Mucosa of rectum (tissue), 2 donors: ENCODE results near the gene PCIF1.
A peak's percentile ranks its signal among the peaks of the same experiment; 100 is the strongest.

Source experiments
- H3K27ac ChIP-seq, 2 donors: one replicate each; pipeline ENCODE4 v1.7.0; 2013; ENCODE audit warnings: inconsistent platforms in 2 of 2, low read depth in 2 of 2, low read length in 2 of 2
- H3K27me3 ChIP-seq, 2 donors: one replicate each; pipeline ENCODE4 v1.7.0; 2013; ENCODE audit warnings: low read length in 2 of 2; ENCODE audit not compliant: control insufficient read depth in 2 of 2, insufficient read depth in 2 of 2
- H3K36me3 ChIP-seq, 2 donors: one replicate each; pipeline ENCODE4 v1.7.0; 2013; ENCODE audit warnings: low read length in 2 of 2; ENCODE audit not compliant: control insufficient read depth in 2 of 2, insufficient read depth in 2 of 2
- H3K4me1 ChIP-seq, 2 donors: one replicate each; pipeline ENCODE4 v1.7.0; 2013; ENCODE audit warnings: low read length in 2 of 2, mild to moderate bottlenecking in 1 of 2; ENCODE audit not compliant: control insufficient read depth in 2 of 2, insufficient read depth in 2 of 2
- H3K4me3 ChIP-seq, 2 donors: one replicate each; pipeline ENCODE4 v1.7.0; 2013; ENCODE audit warnings: low read length in 2 of 2
- H3K9ac ChIP-seq, 2 donors: one replicate each; pipeline ENCODE4 v1.7.0; 2013; ENCODE audit warnings: low read length in 2 of 2, low read depth in 1 of 2, mild to moderate bottlenecking in 1 of 2
- H3K9me3 ChIP-seq, 2 donors: one replicate each; pipeline ENCODE4 v1.7.0; 2013; ENCODE audit warnings: low read length in 2 of 2; ENCODE audit not compliant: control insufficient read depth in 2 of 2
- donor health status: healthy.
- donor health status: Normal muscosa, but diverticular disease.

Gene PCIF1

DNA sequence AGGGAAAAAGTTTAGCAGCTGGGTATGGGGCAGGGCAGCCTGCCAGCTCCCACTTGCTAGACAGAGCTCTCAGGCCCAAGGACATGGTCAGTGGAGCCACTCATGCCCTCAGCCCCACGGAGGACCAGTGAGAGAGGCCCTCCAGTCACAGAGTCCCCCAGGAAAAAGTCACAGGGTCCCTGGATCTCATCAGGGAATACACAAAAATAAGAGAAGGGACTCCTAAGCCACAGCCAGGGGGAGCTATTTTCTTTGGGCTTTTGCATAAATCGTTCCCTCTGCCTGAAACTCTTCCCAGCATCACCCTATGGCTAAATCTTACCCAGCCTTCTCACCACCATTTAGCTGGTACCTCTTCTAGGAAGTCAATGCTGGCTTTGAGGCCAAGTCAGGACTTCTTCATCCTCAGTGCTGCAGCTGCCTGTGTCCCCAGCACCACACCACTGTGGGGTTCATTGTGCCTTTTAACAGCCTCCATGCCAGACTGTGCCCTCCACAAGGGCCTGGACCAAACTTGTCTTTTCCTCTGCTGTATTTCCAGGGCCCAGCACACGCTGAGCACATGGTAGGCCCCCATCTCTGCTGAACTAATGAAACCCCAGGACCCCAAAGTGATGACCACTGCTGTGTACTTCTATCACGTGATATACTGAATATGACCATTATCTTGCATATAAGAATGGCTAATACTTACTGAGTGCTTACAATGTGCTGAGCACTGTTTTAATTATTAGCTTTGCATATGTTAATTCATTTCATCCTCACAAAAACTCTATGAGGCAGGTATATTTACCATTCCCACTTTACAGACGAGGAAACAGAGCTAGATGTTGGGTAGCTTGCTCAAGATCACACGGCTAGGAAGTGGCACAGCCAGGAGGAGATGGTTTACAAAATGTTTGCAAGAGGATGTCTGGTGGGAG is 35.5 kb downstream of the PCIF1 start:
- Histone ChIP-seq H3K27me3 (no peaks in the 10 kb centered on the region), H3K9me3 (no peaks in the 10 kb centered on the region), H3K9ac (peak overlapping the region; percentile 92 to 98), H3K36me3 (peaks cover 29 to 37% of the 10 kb centered on the region in 2 donors), H3K4me3 (peak overlapping the region; percentile 93 to 99), H3K27ac (peak overlapping the region in 1 of 2 donors; percentile 100), H3K4me1 (peaks cover 18 to 24% of the 10 kb centered on the region in 2 donors)

DNA sequence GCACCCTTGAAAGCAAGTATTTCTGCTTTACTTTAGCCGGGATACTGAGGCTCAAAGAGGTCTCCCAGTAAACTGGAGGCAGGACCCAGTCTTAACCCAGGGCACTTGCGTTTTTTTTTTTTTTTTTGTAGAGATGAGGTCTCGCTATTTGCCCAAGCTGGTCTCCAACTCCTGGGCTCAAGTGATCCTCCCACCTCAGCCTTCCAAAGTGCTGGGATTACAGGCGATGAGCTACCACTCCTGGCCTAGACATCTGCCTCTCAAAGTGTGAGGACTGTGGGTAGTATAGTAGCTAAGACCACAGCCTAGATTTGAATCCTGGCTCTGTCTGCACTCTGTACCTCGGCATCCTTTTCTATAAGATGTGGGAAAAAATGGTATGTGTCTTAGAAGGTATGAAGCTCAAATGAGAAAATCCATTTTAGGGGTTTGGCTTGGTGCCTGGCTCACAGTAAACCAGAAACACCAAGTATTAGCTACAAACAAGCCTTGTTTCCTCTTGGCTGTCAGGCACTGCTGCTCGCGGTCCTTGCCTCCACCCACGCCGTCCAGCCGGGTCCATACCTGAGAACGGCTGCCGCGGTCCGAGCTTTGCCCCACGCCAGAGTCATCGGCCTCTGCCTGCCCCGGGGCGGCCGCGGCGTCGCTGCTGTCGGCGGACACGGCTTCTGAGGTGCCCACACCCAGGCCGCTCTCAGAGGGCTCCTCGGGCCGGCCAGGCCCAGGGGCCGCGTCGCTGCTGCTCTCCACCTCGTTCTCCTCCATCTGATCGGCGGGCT is 36.4 kb downstream of the PCIF1 start:
- H3K36me3 ChIP-seq = peaks cover 24 to 30% of the 10 kb centered on the region in 2 donors
- no peaks in the 10 kb centered on the region for H3K27me3 ChIP-seq
- peaks cover 18 to 24% of the 10 kb centered on the region in 2 donors for H3K4me1 ChIP-seq
- H3K9ac ChIP-seq = peak overlapping the region; percentile 92 to 98
- peak overlapping the region; percentile 93 to 99 for H3K4me3 ChIP-seq
- H3K27ac ChIP-seq = peak overlapping the region; percentile 99 to 100
- H3K9me3 ChIP-seq = no peaks in the 10 kb centered on the region

DNA sequence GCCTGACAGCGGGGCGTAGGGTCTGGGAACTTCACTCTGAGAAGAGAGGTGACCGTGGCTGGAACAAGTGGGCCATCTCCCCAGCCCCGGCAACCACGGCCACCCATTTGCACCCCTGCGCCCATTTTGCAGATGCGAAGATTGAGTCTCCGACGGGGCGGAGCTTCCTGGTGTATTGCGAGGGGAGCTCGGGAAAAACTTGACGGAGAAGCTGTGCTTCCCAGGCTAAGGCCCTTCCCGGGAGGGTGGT is 36.9 kb downstream of the PCIF1 start:
- Histone ChIP-seq H3K36me3 (peaks cover 22 to 29% of the 10 kb centered on the region in 2 donors), H3K4me1 (peaks cover 18 to 24% of the 10 kb centered on the region in 2 donors), H3K27ac (peak overlapping the region; percentile 99 to 100), H3K9ac (peak overlapping the region; percentile 92 to 98), H3K9me3 (no peaks in the 10 kb centered on the region), H3K4me3 (peak overlapping the region; percentile 93 to 99), H3K27me3 (peaks cover 0 to 2% of the 10 kb centered on the region in 2 donors)

DNA sequence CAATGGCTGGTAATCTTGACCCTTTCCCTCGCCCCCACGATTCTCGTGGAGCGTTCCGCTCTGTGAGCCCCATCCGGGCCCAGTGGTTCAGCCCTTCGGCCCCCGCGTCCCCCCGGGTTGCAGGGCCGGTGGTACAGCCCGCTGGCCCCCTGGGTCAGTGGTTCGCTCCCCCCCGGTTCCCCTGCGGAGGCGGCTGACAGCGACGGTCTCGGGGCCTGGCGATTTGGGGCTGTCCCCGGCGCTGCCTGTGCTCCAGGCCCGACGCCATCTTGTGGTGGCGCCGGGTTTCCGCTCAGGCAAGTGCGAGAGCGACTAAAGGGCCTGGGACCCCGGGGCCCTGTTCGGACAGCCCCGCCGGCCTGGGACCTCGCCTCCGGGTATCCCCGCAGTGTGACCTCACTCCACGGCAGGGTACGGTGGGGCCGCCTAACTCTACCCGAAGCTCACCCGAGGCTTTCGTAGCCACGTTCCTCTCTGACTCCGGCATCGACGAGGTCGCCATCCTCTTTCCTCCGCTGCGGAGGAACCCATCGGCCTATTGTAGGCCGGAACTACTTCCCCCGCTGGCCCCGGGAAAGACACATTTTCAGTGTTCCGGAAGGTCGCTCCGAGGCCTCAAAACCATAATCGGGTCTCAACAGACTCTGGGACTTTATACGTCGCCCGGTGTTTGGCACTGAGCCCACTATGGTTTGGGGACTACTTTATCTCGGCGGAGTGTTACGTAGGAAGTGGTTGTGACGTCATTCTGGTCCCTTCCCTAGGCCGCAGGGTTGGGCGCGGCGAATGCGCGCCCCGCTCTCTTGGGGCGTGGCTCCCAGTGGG is 37.4 kb downstream of the PCIF1 start, which contains the start of gene ZNF335:
Gene ZNF335 (minus strand): TSS at position 529 of the 825 bp plus-strand sequence. CDS start 793 bp downstream, outside the sequence.
- H3K27ac ChIP-seq = peak within 1 kb of the TSS; percentile 99 to 100
- H3K4me1 ChIP-seq = peaks cover 18 to 24% of the 10 kb centered on the region in 2 donors
- H3K36me3 ChIP-seq = peaks cover 22 to 26% of the 10 kb centered on the region in 2 donors
- H3K4me3 ChIP-seq = peak within 1 kb of the TSS; percentile 93 to 99
- H3K9me3 ChIP-seq = no peaks in the 10 kb centered on the region
- H3K27me3 ChIP-seq = peaks cover 0 to 2% of the 10 kb centered on the region in 2 donors
- peak within 1 kb of the TSS; percentile 98 to 99 for H3K9ac ChIP-seq

DNA sequence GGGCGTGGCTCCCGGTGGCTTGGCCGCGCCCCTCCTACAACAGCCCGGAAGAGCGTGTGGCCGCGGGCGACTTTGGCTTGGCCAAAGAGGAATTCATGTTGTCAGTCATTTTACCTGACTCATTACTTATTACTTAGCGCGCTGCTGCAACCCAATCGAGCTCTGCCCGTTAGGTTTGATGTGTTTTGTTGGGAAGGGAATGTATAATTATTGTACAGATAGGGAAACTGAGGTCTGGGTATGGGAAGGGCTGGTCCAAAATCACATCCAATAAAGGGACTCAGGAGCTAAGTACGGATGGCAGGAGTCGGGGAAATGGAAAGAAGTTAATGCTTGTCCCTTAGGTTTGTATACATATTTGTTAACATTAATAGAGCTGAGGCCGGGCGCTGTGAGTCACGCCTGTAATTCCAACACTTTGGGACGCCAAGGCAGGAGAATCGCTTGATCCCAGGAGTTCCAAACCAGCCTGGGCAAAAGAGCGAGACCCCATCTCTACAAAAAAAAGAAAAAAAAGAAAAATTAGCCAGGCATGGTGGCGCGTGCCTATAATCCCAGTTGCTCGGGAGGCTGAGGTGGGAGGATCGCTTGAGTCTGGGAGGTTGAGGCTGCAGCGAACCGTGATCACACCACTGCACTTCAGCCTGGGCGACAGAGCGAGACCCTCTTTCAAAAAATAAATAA is 38.2 kb downstream of the PCIF1 start:
- H3K9me3 ChIP-seq = no peaks in the 10 kb centered on the region
- peak overlapping the region; percentile 98 to 99 for H3K9ac ChIP-seq
- H3K36me3 ChIP-seq = peaks cover 14 to 18% of the 10 kb centered on the region in 2 donors
- peak overlapping the region; percentile 99 to 100 for H3K27ac ChIP-seq
- H3K27me3 ChIP-seq = peaks cover 0 to 2% of the 10 kb centered on the region in 2 donors
- peaks cover 18 to 24% of the 10 kb centered on the region in 2 donors for H3K4me1 ChIP-seq
- H3K4me3 ChIP-seq = peak overlapping the region; percentile 93 to 99

DNA sequence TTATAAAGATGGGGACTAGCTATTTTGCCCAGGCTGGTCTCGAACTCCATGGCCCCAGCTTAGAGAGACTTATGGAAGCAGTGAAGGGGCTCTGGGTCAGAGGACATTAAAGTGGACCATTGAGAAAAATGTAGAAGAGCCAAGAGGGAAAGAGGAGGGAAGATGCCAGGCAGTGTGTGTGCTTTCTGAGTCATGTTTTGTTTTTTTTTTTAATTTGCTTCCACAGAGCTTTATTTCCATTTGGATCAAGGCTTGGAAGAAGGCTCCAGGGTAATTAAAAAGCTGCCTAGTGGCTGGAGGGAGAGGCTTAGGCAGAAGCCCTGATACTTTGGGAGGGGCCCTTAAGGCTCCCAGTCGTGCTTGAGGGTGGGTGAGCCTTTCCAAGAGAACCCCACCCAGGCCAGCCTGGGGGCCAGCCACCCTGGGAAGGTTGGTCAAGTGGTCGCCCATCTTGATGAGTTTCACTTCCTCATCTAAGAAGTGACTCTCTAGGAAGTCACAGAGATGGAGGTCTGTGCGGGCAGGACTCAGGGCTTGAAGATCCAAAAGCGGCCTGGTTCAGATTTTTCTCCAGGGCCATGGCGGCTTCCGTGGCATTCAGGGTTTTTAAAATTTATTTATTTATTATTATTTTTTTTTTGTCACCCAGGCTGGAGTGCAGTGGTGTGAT is 40.5 kb downstream of the PCIF1 start:
- H3K27ac ChIP-seq = no peak overlapping the region
- peaks cover 14 to 16% of the 10 kb centered on the region in 2 donors for H3K4me1 ChIP-seq
- H3K27me3 ChIP-seq = peaks cover 0 to 2% of the 10 kb centered on the region in 2 donors
- H3K36me3 ChIP-seq = no peaks in the 10 kb centered on the region
- H3K9me3 ChIP-seq = no peaks in the 10 kb centered on the region
- no peak overlapping the region for H3K9ac ChIP-seq
- H3K4me3 ChIP-seq = no peak overlapping the region

DNA sequence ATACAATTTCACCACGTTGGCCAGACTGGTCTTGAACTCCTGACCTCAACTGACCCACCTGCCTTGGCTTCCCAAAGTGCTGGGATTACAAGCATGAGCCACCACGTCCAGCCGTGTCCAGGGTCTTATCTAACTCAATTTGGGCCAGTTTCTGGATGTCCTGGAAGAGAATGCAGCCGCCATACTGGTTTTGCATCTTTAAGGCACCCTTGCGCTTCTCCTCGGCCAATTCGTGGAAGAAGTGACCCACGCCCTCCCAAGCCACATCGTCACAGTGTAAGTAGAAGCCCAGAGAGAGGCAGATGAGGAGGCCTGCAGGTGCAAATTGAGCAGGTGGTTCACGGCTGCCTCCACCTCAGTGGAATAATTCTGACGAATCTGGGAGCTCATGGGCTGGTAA is 41.2 kb downstream of the PCIF1 start:
- H3K36me3 ChIP-seq = no peaks in the 10 kb centered on the region
- no peak overlapping the region for H3K4me3 ChIP-seq
- H3K27me3 ChIP-seq = peaks cover 0 to 2% of the 10 kb centered on the region in 2 donors
- no peaks in the 10 kb centered on the region for H3K9me3 ChIP-seq
- H3K27ac ChIP-seq = no peak overlapping the region
- peaks cover 9 to 10% of the 10 kb centered on the region in 2 donors for H3K4me1 ChIP-seq
- no peak overlapping the region for H3K9ac ChIP-seq

DNA sequence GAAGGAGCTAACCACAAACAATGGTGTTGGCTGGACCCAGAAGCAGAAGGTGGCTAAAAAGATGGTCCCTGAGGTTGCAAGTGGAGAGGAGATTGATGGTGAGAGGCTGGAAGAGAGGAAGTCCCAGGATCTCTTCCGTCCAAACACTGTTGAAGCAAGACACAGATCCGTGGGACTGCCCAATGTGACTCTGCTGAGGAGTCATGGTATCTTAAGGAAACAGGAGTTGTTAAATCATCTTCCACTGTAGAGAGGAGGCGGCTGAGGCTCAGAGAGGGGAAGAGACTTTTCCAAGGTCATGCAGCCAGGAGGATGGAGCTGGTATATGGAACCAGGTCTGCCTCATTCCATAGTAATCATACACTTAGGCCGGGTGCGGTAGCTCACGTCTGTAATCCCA is 41.6 kb downstream of the PCIF1 start:
- Histone ChIP-seq H3K9ac (no peak overlapping the region), H3K4me3 (no peak overlapping the region), H3K27ac (no peak overlapping the region), H3K9me3 (no peaks in the 10 kb centered on the region), H3K36me3 (no peaks in the 10 kb centered on the region), H3K27me3 (peaks cover 0 to 2% of the 10 kb centered on the region in 2 donors), H3K4me1 (peaks cover 6% of the 10 kb centered on the region in 2 donors)

DNA sequence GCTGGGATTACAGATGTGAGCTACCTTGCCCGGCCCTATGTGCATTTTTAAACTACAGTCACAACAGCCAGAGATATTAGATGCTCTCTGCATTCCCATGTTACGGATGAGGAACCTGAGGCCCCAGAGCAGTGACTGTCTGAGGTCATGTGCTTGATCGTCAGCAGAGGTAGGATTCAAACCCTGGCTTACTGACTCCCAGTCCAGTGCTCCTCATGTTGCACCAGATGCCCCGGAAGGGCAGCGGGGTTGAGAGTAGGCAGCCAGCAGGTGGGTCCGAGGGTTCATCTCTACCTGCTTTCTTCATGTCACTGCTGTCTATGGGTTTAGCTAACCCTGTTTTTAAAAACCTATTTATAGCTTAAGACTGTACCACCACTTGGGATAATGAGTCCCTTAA is 46.8 kb downstream of the PCIF1 start:
- Histone ChIP-seq H3K9ac (no peak overlapping the region), H3K4me3 (no peak overlapping the region), H3K4me1 (no peaks in the 10 kb centered on the region), H3K9me3 (no peaks in the 10 kb centered on the region), H3K36me3 (no peaks in the 10 kb centered on the region), H3K27ac (no peak overlapping the region), H3K27me3 (no peaks in the 10 kb centered on the region)
